Epidermal melanocyte (primary cell): ENCODE data around the gene FAM222A.

ENCODE experiments used
- DNase-seq: peaks from one replicate; pipeline ENCODE4 v3.0.0; 2011; ENCODE audit warnings: low spot score; ENCODE audit not compliant: insufficient read length

Gene FAM222A

DNA sequence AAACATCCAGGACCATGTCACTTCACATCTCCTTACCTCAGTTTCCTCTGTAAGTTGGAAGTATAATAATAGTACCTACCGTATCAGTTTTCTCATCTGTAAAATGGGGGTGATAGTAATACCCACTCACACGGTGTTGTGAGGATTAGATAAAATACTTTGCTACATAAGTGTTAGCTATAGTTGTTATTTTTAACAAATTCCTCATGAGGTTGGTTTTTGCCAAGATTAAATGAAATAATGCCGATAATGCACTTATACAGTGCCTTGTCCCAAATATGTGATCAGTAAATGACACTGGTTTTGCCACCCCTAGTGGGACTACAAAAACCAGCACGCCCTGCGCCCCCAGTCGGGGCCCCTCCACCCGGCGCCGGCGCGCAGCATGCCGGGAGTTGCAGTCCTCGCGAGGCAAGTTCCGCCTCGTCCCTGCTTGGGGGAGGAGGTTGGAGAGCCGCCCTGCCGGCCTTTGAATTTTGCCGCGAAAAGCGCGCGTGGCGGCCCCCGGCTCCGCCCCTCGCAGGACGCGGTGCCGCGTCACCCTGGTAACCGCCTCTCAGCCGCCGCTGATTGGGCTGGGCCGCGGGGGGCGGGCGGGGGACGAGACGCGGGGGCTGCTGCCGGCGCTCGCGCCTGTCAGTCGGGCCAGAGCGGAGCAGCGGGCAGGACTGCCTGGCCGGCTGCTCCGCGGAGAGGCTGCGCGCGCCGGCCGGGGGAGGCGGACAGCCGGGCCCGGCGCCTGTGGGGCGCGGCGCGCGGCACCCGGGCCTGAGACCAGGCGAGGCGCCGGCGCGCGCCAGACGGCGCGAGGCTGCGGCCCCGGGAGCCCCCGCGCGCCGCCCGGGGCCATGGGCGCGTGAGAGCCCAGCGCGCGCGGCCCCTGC, at the start of gene FAM222A:
Gene FAM222A, plus strand, starts transcription at position 639 of the 884 bp plus-strand sequence. CDS start 30,322 bp downstream, outside the sequence.
- peak; percentile 93 for DNase-seq

DNA sequence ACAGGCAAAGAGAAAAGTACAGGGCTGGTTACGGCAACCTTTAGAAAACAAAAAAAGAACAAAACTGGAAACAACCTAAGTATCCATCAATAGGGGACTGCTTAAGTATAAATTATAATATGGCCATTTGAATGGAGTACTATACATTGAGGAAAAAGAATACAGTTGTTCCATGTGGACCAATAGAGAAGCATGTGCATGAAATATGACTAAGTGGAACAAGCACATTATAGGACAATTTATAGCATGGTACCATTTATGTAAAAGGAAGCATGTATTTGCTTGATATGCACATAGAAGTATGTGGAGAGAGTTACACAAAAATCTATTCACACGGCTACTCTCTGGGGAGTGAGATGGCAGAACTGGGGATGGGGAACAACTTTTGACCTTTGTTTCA, 49.2 kb upstream of the FAM222A start:
- DNase-seq: no peak

DNA sequence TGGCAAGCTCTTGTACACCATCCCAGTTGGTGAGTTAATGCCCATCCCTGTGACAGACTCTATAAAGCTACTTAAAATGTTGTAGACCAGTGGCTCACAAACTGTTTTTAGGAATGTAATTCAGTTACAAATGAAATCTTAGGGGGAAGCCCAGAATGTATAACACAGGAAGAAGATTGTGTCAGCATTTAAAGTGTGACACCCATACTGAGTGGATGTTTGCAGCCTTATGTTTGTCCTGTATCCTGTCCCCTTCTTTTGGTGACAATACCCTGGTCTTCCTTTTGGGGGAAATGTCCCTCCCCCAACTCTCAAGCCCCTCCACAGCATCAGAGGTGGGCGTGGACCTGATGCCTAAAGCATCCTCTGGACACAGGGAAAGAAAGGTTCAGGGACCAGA, 47.6 kb upstream of the FAM222A start:
- no peak for DNase-seq

DNA sequence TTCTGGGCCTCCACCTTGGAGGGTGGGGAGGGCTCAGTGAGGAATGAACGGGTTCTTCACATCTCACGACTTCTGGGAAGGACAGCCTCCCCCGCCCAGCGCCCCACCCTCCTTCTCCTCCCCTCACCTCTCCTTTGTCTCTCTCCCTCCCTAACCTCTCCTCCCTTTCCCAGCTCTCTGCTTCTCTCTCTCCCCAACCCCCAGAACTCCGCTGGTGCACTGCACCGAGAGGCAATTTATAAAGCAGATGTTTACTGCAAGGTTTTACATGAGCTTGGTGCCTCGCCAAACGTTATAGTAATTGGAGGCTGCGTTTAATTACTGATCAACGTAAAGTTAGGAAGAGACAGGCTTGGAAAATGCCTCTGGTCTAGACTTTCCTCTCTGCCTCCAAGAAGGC, 42.9 kb upstream of the FAM222A start:
- no peak for DNase-seq

DNA sequence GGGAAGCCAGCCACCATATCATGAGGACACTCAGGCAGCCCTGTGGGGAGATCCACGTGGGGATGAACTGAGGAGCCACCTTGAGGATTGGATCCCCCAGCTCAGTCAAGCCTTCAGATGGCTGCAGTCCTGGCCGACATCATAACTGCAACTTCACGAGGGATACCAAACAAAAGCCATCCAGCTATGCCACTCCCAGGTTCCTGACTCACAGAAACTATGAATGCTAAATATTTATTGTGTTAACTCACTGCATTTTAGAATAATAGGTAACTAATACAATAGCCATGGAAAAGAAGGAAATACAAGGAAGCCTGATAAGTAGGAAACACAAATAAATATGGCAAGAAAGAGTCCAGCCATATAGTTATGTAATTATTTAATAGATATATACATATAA, 42.1 kb upstream of the FAM222A start:
- no peak for DNase-seq

DNA sequence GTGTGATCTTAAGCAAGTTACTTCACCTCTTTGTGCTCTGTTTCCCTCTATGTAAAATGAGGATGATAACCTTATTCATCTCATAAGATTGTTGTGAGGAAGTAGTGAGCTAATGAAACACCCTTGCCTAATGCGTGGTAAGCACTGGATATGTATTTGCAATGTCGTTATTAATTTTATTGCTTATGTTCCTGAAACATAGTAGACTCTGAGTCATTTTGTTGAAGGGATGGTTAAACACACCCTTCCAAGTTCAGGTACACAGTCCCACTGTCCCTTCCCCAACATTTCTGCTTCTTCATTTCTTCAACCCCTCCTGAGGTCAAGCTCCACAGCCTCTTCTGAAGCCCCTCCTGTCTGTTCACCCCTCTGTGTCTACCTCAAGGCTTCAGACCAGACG, 40.2 kb upstream of the FAM222A start:
- DNase-seq: no peak

DNA sequence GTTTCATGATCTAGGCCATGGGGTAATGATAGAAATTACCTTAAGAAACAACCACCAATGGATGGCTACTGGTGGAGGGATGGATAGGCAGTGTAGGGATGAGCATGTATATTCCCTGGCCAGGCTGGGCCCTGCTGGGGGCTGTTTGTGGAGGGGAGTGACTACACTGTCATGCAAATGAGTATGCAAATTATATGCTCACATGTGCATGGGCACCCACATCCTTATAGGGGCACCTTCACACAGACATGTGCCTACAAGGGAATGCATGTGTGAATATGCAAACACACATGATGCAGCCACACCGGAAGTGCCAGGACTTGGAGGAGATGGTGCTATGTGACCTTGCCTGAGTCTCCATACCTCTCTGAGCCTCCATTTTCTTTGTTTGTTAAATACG, 39.7 kb upstream of the FAM222A start:
- no peak for DNase-seq

DNA sequence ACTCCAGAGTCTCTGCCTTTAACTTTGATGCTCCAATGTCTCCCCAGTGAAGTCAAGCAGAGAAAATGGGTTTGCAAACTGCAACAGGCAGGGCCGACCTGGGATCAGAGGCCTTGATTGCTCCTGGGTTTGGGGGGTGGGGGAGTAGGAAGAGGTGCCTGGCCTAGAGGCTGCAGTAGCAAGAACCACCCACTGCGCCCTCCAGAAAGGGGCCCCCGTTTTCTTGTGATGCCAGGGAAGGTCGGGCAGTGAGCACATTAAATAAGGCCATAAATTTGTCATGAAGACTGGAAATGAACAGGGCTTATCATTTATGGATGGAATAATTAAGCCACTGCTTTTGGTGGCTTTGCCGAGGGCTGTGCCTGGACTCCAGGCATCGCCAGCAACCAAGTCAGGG, 38.2 kb upstream of the FAM222A start:
- DNase-seq: no peak

DNA sequence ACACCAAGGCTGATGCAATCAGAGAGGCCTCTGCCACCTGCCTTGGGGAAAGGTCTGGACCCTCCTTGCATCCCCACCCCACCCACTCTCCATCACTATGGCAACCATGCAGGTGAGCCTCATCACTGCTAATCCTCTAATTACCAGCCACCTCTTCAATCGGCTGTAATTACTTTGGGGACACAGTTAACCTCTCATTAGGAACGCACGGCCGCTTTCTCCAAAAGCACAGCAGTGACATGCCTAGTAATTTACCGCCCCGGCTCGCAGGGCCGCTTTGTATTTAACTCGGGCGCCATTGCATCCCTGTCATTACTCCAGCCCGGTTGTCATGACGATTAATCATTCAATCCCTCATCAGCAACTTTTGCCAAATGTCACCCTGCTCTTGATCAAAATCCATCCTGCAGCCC, 36.3 kb upstream of the FAM222A start:
- DNase-seq: no peak

DNA sequence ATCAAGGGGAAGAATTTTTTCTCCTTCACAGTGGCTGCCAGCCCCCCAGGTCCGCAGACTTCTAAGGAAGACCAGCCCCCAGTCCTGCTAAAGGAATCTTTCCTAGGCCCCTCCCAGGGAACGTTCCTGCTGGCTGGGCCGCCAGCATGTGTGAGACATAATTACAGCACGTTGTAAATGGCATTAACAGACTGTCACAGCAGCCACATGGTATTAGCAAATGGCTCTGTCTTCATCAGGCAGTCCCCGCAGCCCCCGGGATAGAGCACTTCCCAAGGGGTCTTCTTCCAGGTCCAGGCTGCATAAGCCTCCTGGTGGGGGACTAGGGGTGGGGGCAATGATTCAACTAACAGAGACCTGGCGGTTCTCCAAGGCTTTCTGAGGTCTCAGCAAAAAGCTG, 34.9 kb upstream of the FAM222A start:
- no peak for DNase-seq

DNA sequence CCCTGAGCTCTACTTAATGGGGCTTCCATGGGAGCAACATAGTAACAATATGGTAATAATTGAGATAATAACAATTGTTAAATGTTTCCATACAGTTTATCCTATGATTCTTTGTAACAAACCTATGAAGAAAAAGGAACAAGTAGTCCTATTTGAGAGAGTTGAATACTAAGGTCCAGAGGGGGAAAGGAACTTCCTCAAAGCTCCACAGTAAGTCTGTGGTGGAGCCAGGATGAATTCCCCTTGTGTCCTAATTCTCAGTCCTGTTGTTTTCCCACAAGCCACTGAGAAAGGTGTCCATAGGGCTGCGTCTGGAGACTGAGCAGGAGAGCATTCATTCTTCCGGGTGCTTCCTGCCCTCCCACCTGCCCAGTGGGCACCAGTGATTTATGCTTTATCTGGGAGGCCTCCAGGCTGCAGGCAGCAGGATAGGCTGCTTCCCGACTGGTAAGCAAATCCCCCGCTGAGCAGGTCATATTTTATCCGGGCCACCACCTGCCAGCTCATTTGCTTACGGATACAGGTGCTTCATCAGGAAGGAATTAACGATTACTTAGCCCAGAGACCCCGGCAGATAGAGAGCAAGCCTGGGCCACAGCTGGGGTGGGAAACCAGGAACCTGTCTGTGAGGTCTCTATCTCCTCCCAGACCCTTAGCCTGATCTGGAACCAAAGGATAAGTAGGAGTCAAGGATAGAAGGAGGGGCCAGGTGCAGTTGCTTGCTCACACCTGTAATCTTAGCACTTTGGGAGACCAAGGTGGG, 33.9 kb upstream of the FAM222A start:
- no peak for DNase-seq

DNA sequence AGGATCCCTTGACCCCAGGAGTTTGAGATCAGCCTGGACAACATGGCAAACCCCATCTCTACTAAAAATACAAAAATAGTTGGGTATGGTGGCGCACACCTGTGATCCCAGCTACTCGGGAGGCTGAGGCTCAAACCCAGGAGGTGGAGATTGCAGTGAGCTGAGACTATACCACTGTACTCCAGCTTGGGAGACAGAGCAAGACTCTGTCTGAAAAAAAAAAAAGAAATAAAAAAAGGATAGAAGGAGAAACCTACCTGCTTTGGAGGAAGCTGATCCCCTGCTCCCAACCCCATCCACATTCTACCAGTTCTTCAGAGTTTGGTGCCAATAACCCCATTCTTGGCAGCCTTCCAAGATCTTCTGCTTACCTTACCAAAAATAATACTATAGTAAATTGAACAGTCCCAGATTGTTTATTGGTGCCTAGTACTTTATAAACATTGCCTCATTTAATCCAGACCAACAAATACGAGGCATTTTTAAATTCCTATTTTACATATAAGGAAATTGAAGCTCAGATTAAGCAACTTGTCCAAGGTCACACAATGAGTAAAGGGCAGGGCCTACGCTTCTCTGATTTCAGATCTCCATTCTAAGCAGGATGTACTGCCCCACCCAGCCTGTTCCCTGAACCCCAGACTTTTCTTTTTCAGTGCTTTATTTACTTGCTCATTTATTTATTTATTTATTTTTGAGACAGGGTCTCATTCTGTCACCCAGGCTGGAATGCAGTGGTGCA, 33.2 kb upstream of the FAM222A start:
- no peak for DNase-seq

DNA sequence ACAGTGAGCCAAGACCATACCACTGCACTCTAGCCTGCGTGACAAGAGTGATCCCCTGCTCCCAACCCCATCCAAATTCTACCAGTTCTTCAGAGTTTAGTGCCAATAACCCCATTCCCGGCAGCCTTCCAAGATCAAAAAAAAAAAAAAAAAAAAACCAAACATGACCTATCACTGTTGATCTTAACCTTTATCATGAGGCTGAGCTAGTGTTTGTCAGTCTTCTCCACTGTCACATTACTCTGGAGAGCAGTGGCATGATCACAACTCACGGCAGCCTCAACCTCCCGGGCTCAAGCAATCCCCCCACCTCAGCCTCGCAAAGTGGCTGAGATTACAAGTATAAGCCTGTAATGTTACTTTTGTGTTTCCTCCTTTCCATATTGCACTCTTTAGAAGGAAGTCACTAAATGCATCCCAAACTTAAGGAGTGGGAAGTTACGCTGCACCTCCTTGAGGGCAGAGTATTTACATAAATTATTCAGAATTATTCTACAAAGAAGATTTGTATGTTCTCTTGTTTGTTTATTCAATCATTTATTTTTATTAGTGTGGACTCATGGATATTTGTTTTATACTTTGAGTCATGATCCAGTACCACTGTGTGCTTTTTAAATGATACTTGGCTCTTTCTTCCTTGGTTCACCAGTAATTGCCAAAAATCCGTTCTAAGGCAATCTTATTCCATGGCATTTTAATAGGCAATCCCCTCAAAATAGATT, 31.5 kb upstream of the FAM222A start:
- DNase-seq: no peak

DNA sequence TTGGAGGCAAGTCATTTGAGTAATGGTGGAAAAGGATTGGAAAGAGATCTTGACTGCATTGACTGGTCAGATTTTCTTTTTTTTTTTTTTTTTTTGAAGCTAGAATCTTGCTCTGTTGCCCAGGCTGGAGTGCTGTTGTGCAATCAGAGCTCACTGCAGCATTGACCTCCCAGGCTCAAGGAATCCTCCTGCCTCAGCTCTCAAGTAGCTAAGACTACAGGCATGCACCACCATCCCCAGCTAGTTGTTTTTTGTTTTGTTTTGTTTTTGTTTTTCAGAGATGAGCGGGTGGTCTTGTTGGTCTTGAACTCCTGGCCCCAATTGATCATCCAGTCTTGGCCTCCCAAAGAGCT, 30.9 kb upstream of the FAM222A start:
- DNase-seq: no peak

DNA sequence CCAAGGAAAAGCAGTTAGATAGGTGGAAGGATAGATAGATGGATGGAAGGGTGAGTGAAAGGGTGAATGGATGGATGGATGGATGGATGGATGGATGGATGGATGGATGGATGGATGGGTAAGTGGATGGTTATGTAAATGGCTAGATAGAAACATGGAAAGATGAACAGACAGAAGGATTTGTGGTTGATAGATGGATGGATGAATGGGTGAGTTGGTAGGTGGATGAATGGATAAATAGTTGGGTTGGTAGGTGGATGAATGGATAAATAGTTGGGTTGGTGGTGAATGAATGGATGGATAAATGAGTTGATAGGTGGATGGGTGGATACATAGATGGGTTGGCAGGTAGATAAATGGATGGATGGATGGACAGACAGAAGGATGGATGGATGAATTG, 30.3 kb upstream of the FAM222A start:
- no peak for DNase-seq

DNA sequence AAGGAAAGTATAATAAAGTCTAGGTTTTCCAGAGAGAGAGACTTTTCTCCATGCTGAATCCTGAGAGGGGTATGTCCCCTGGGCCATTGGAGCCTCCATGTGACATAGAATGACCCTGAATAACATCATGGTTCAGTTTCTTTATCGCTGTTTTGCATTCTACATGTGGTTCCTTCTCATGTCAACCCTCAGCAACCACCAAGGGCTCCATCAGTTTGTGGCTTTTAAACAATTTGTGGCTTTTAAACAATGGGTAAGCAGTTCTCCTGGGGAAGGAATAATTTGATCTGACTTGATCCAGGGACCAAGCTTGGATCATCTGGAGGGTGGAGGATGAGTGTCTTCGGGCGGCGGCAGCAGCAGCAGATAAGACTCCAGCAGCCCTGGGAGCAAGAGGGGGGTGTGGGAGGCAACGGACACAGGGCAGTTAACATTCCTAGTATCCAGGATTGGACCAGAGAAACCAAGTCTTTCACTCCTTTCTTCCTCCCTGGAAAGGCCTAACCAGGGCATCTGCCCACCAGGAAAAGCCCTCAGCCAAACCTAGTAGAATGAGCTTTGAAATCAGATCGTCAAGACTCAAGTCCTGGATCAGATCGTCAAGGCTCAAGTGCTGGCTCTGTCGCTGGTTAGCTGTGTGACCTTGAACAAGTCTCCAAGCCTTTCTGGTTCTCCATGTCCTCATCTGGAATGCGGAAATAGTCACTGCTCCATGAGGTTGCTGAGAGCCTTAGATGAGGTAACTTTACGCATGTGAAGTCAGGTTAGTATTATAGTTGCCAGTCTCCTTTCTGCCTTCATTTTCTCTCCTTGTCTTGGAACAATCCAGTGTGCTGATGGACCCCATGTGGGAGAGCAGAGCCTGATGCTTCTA, 27.8 kb upstream of the FAM222A start:
- no peak for DNase-seq

DNA sequence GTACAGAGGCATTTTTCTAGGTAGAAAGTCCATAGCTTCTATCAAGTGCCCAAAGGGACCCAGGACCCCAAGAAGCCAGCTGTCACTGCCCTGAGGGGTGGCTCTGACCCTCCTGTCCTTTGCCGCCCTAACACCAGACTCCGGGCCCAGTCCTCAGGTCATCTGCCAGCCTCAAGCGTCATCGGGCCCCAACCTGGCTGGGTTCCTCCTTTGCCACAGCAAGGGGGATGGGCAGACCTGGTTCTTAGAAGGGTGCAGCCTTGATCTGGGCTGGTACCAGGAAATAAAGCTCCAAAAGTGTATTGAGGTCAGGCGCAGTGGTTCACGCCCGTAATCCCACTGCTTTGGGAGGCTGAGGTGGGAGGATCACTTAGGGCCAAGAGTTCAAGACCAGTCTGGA, 27.1 kb upstream of the FAM222A start:
- DNase-seq: no peak

DNA sequence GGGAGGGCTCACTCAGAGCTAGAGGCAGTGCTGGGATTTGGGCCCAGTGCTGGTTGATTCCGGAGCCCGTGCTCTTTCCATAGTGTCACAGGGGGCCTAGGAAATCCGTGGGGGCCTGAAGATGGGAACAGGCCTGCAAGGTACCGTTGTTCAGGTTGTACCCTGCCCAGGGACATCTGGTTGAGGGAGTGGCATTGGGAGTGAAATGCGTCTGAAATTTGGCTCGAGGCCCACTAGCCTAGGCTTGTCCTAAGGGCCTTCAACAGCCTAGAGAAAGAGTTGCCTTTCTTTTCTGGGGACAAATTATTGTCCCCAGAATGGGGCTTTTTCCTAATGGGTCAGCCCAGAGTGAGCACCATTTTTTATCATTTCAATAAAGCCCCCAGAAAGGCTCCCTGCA, 26.4 kb upstream of the FAM222A start:
- DNase-seq: no peak

DNA sequence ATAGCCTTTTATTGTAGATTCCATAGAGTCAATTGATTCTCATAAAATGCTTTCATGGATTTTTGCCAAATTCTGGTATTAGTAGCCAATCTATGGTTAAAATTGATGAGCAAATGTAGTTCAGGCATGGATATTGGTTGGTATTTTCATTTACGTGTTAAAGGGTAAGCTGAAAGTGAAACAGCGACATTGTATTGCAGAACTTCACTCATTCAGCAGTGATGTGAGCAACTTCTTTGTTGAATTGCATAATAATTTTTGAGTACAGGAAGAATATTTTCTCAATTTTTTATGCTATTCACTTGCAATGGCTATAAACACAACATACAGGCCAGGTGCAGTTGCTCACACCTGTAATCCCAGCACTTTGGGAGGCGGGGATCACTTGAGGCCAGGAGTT, 24.2 kb upstream of the FAM222A start:
- DNase-seq: no peak

DNA sequence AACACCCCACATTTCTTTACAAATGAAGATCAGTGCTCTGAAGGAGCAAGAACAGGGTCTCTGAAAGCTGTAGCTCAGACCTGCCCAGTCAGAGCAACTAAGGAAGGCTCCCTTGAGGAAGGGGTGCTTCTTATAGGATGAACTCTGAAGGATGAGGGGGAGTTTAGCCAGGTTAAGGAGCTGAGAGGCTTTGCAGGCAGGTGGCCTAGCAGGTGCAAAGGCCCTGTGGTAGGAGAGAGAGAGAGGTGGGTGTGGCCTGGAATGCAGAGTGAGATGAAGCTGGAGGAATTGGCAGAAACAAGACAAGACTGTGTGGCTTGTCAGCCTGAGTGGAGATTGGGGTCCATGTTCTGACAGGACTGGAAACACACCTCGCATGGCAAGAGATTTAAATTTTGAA, 20.5 kb upstream of the FAM222A start:
- DNase-seq: no peak
